Measurements from ENCODE around the gene RBKS. TPM values are rescaled to one million over a fixed set of nuclear protein-coding genes. Genes with fewer than 3 reads are reported as not detected.

The RBKS gene
- total RNA-seq, 1 experiment from 2014 or later: 9.2 TPM

- Mint-ChIP-seq H3K4me1 (ENCODE audit: insufficient read depth, unreplicated experiment) (peaks cover 55% of the 10 kb centered on the region), H3K27me3 (ENCODE audit: insufficient read depth, unreplicated experiment) (no peaks in the 10 kb centered on the region), H3K9me3 (ENCODE audit: unreplicated experiment) (no peaks in the 10 kb centered on the region), H3K27ac (ENCODE audit: low read depth, unreplicated experiment) (peak overlapping the region; percentile 26), H3K4me3 (ENCODE audit: unreplicated experiment) (no peak overlapping the region), H3K36me3 (ENCODE audit: insufficient read depth, unreplicated experiment) (no peaks in the 10 kb centered on the region)
- DNase-seq (ENCODE audit: unreplicated experiment): no peak
- POLR2A ChIA-PET: interaction anchor here (0.6 to 1.0 kb wide), 2 partner anchors 9 to 174 kb away, joined by 3 read pairs; no protein-coding TSS in a partner anchor
- intact Hi-C loops (cut with micrococcal nuclease): no loop called here
- BruUV-seq (replicated peaks): no TSS peak
- TF ChIP-seq, protein P1, sequence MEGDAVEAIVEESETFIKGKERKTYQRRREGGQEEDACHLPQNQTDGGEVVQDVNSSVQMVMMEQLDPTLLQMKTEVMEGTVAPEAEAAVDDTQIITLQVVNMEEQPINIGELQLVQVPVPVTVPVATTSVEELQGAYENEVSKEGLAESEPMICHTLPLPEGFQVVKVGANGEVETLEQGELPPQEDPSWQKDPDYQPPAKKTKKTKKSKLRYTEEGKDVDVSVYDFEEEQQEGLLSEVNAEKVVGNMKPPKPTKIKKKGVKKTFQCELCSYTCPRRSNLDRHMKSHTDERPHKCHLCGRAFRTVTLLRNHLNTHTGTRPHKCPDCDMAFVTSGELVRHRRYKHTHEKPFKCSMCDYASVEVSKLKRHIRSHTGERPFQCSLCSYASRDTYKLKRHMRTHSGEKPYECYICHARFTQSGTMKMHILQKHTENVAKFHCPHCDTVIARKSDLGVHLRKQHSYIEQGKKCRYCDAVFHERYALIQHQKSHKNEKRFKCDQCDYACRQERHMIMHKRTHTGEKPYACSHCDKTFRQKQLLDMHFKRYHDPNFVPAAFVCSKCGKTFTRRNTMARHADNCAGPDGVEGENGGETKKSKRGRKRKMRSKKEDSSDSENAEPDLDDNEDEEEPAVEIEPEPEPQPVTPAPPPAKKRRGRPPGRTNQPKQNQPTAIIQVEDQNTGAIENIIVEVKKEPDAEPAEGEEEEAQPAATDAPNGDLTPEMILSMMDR (IDR thresholded peaks at IDR 0.05; ENCODE audit: unreplicated experiment): no peak
- CTCF ChIA-PET: interaction anchor here (0.6 to 0.9 kb wide), 4 partner anchors 13 to 727 kb away, joined by 3 to 4 read pairs (median 3); no protein-coding TSS in a partner anchor
Observed at GRCh38 chr2:27795093-27795834, 94.9 kb downstream of the RBKS start.

GRCh38 chr2:27792759-27793158, 97.4 kb downstream of the RBKS start:
- no TSS peak for BruUV-seq (replicated peaks)
- Mint-ChIP-seq H3K27ac (ENCODE audit: low read depth, unreplicated experiment) (peak overlapping the region; percentile 16), H3K27me3 (ENCODE audit: insufficient read depth, unreplicated experiment) (no peaks in the 10 kb centered on the region), H3K9me3 (ENCODE audit: unreplicated experiment) (no peaks in the 10 kb centered on the region), H3K4me1 (ENCODE audit: insufficient read depth, unreplicated experiment) (peaks cover 30% of the 10 kb centered on the region), H3K4me3 (ENCODE audit: unreplicated experiment) (no peak overlapping the region), H3K36me3 (ENCODE audit: insufficient read depth, unreplicated experiment) (no peaks in the 10 kb centered on the region)
- POLR2A ChIA-PET: interaction anchor here (0.9 to 2.5 kb wide), 7 partner anchors 12 to 109 kb away, joined by 3 to 10 read pairs (median 4); partner anchors contain the start of gene MRPL33
- no peak for DNase-seq (ENCODE audit: unreplicated experiment)
- CTCF ChIA-PET: interaction anchor here (0.6 kb wide), 1 partner anchor 432 kb away, joined by 3 read pairs; no protein-coding TSS in a partner anchor
- TF ChIP-seq, protein P1 (IDR thresholded peaks at IDR 0.05; ENCODE audit: unreplicated experiment): no peak
- intact Hi-C loops (cut with micrococcal nuclease): no loop called here

DNA sequence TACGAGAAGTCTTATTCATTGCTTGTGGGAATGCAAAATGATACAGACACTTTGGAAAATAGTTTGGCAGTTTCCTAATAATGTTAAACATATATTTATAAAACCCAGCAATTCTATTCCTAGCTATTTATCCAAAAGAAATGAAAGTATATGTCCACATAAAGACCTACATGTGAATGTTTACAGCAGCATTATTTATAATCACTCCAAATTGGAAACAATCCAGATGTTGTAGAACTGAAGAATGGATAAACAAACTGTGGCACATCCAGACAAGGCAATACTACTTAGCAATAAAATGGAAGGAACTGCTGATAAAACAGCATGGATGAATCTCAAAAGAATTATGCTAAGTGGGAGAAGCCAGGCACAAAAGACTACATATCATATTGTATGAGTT, 99.4 kb downstream of the RBKS start:
- no peak for DNase-seq (ENCODE audit: unreplicated experiment)
- no peak overlapping the region for H3K4me3 Mint-ChIP-seq (ENCODE audit: unreplicated experiment)
- no peaks in the 10 kb centered on the region for H3K27me3 Mint-ChIP-seq (ENCODE audit: insufficient read depth, unreplicated experiment)
- TF ChIP-seq, protein P1 (IDR thresholded peaks at IDR 0.05; ENCODE audit: unreplicated experiment): no peak
- intact Hi-C loops (cut with micrococcal nuclease): no loop called here
- no peak overlapping the region for H3K27ac Mint-ChIP-seq (ENCODE audit: low read depth, unreplicated experiment)
- CTCF ChIA-PET: interaction anchor here (0.9 kb wide), 1 partner anchor 9 kb away, joined by 3 read pairs; no protein-coding TSS in a partner anchor
- H3K4me1 Mint-ChIP-seq (ENCODE audit: insufficient read depth, unreplicated experiment): peaks cover 16% of the 10 kb centered on the region
- H3K9me3 Mint-ChIP-seq (ENCODE audit: unreplicated experiment): no peaks in the 10 kb centered on the region
- H3K36me3 Mint-ChIP-seq (ENCODE audit: insufficient read depth, unreplicated experiment): peaks cover 3% of the 10 kb centered on the region
- POLR2A ChIA-PET: interaction anchor here (0.6 kb wide), 1 partner anchor 18 kb away, joined by 3 read pairs; no protein-coding TSS in a partner anchor
- no TSS peak for BruUV-seq (replicated peaks)

DNA sequence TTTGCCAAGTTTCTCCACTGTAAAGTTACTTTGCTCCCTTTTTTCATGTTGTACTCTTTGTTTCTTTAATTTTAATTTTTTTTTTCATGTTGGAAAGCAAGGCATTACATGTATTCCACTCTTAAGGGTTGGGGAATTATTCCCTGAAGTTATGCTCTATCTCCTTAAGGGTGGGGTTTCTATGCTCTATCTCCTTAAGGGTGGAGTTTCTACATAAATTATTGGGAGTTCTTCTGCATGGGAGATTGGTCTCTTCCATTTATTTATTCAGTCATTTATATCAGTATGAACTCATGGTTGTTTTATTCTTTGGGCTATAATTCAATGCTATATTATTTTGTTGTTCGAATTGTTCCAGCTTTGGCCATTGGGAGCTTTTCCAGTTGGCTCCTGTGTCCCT, 107.5 kb downstream of the RBKS start:
- TF ChIP-seq, protein P1 (IDR thresholded peaks at IDR 0.05; ENCODE audit: unreplicated experiment): no peak
- ChIA-PET POLR2A (interaction anchor here (0.7 kb wide), 1 partner anchor 468 kb away, joined by 3 read pairs; no protein-coding TSS in a partner anchor), CTCF (no interaction called here)
- Mint-ChIP-seq H3K4me1 (ENCODE audit: insufficient read depth, unreplicated experiment) (peaks cover 17% of the 10 kb centered on the region), H3K27ac (ENCODE audit: low read depth, unreplicated experiment) (no peak overlapping the region), H3K4me3 (ENCODE audit: unreplicated experiment) (no peak overlapping the region), H3K27me3 (ENCODE audit: insufficient read depth, unreplicated experiment) (no peaks in the 10 kb centered on the region), H3K9me3 (ENCODE audit: unreplicated experiment) (no peaks in the 10 kb centered on the region), H3K36me3 (ENCODE audit: insufficient read depth, unreplicated experiment) (peaks cover 59% of the 10 kb centered on the region)
- no peak for DNase-seq (ENCODE audit: unreplicated experiment)
- no TSS peak for BruUV-seq (replicated peaks)
- intact Hi-C loops (cut with micrococcal nuclease): no loop called here

Data from MCF 10A (cell line).